ENCODE results near the gene ST8SIA4.
A peak's percentile ranks its signal among the peaks of the same experiment; 100 is the strongest.

Gene ST8SIA4, protein sequence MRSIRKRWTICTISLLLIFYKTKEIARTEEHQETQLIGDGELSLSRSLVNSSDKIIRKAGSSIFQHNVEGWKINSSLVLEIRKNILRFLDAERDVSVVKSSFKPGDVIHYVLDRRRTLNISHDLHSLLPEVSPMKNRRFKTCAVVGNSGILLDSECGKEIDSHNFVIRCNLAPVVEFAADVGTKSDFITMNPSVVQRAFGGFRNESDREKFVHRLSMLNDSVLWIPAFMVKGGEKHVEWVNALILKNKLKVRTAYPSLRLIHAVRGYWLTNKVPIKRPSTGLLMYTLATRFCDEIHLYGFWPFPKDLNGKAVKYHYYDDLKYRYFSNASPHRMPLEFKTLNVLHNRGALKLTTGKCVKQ

DNA sequence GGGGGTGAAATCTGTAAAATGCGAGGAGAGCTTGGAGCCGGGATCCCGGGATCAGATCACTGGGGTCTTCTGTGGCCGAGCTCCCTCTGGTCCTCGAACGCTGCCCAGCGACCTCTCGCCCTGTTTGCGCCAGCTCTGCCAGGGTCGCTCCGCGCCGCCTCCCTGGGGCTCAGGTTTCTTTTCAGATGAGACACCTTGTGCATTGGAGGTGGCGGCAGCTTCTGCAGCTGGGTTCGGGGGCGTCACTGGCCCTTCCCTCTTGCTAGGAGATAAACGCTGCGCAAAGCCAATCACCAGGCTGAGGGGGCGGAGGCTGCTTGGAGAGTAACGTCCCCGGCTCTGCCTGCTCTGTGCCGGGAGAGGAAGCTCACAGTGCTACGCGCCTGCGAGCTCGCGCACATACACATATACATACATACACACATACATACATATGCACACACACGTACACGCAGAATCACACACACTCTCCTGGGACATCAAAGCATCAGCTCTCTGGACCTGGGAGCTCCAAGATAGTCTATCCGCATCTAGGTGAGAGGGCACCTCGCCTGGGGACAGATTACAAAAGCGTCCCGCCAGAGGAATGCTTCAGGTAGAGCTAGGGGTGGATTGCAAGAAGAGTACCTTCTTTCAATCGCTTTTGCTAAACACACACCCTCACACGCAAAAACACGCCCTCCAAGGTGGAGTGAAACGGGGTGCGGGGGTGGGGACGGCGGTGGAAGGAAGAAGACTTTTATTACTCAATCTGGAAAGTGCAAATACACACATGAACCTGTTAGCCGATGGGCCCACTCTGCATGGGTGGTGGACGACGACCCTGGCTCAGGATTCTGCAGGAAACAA is at the start of gene ST8SIA4:
Gene ST8SIA4, minus strand, starts transcription at position 244 of the 849 bp plus-strand sequence. CDS start 327 bp downstream, outside the sequence.
- peak; percentile 59 to 90 for DNase-seq

DNA sequence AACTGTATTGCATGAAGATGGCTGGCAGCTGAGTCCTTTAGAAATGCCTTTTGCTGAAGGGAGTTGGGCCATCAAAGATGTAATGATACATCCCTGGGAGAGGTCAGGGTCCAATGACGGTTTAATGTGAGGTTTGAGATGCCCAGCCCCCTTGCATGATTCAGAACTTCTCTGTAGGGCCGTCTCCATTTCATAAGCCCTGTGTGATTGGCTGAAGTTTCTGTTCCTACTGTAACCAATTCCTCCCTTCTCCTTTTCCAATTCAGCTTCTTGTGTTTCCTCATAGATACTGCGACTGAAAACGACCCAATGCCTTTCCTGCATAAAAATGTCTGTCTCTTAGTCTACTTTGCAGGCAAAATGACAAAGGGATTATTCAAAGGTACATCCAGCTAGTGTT is 47.9 kb upstream of the ST8SIA4 start:
- no peak for DNase-seq

DNA sequence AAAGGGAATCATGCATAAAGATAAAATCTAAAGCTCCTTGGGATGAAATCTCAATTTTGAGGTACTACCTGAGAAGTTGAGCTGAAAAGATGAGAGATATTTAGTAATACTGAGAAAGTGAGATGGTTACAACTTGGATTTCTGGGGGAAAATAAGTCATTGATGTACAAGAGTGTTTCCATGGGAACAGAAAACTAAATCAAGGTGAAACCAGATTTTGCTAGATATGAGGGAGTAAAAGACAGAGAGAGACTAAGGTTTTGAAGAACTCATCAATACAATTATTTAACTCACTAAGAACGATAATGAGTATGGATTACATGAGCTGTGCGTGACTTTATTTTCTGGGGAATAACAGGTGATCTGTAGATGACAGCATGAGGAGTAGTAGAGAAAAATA is 10.2 kb upstream of the ST8SIA4 start:
- no peak for DNase-seq

DNA sequence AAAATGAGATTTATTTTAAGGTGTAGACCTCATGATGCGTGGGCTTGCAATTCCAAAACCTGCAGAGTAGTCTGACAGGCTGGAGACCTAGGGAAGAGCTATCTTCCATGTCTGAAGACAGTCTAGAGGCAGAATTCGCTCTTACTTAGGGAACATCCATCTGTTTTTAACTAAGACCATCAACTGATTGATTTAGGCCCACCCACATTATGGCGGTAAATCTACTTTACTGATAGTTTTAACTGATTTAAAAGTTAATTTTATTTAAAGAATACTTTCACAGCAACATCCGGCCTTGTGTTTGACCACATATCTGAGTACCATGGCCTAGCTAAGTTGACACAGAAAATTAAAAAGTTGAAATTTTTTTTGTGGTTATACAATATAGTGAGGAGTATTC is 6.0 kb upstream of the ST8SIA4 start:
- DNase-seq: no peak

DNA sequence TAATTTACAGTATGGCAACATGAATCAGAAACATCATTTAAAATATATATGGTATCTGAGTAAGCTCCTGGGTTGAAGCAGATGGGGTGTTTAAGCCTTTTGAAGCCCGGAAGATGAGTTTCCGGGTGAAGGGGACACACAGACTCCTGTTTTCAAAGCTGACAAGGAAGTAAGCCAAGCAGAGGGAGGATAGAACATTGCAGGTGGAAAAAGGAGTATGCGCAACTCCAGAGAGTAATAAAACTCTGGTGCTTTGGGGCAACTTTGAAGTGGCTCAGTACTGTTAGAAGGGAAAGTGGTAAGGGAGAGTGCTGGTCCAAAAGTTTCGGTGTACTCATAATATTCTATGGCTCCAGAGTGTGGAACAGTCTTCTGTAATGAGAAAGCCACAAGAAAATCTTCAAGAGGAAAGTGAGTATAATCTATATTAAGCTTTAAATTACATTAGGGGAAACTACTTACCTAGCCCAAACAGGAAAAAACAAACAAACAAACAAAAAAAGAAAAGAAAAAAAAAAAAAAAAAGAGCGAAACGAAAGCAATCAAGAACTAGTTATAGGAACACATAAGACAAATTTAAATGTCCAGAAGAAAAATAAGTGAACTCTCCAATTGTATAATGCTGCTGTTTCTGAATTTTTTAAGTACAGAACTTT is 2.3 kb upstream of the ST8SIA4 start:
- no peak for DNase-seq

DNA sequence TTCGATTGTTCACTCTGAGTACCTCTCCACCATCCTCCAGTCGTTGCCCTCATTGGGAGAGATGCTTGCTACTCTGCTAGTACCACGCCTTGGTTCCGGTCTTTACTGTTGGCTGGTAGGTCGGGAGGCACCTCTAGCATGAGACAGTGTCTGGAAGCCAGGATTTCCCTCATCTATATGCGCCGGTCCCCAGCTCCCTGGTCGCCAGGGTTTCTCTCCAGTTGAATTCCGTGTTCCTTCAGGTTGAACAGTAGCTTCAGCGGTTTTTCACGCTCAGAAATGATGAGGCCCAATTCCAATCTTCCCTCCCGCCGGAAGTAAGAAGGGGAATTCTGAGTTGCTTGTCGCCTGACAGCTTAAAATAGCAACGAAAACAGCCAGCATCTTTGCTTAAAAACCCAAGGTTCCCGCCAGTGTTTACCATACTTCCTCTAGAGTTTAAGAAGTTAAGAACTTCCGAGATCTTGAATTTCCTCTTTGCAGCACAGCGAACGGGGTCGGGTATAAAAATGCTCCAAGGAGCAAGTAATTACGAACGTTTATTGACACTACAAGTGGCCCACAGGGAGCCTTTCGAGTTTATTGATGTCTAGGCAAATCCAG is 1.3 kb upstream of the ST8SIA4 start:
- no peak for DNase-seq

DNA sequence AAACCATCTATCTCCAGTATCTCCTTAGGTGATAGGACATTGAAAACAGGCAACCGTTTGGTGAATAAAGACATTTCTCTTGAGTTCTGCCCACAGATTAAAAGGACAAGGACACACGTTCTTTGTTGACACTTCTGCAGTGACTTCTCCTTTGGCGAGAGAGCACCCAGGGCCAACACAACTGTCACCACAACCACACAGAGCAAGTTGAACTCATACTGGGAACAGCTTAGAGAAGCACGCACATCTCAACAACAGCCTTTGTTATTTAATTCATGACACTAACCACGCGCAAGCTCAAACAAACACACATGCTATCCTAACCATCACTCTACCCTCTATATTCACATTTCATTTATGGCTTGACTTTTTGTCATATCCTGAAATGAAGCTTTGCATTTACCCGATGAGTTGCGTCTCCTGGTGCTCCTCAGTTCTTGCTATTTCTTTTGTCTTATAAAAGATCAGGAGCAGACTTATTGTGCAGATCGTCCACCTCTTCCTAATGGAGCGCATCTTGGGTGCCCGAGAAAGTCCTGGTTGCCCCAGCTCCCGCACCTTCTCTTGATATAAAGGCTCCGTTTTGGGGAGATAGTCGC is 543 bp downstream of the ST8SIA4 start:
- no peak for DNase-seq

DNA sequence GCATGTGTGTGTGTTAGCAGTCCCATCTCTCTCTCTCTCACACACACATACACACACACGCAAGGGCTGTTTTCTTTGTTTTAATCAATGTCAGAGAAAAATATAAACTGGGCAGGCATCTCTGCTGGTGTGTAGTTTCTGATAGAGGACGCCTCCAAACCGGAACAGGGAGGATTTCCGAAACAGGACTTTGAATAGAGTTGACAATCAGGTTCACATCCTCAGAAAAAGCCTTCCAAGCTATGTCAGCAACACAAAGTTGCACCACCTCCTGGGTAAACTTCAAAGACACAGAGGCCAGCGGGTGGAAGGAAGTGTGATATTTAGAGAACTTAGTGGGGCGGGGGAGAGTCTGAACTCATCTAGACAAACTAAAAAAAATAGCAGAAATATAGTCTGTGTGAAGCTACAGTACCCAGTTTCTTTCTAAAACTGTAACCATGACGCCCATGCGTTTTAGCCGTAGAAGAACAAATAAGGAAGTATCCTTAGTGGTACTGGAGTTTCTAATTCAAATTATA is 1.2 kb downstream of the ST8SIA4 start:
- no peak for DNase-seq

DNA sequence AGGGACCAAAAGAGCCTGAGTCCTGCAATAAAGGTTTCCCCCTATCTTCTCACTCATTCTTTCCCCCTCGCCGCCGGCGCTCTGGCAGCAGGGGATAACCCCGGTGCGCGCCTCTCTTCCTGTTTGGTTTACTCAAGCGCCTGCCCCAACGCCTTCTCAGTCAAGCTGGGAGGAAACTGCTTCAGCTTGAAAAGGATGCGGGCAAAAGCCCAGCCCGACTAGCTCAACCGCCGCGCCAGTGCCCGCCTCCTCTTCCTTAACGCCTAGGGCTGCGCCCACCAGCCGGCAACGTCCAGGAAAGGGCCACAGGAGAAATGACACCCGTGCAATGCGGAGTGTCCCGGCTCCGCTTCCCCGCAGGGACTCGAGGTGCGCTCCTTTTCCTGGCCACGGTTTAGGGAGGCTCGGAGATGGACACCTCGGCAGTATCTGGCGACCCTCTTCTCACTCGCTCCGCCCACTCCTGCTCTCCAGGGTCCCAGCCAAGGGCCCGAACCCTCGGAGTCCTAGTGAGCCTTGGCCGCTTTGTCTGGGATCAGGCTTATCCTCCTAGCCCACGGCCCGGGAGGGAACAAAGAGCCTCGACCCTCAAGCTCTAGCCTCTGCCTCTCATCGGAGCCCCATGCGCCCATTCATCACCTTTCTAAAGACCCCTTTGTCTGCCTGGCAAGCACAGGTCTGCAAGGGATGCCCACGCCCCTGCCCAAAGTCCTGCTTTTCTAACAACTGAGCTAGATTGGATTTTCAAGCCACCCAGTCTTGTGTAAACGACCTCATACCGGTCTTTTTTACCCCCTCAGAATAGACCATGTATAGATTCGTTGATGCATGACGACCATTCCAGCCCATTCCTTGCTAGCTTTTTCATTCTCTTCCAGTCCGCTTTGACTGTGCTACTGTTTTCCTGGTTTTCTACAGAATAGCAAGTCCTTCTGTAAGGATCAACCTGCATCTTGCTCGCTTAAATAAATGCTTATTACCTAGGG is 2.0 kb downstream of the ST8SIA4 start:
- peak in 1 of 2 experiments; percentile 41 for DNase-seq

DNA sequence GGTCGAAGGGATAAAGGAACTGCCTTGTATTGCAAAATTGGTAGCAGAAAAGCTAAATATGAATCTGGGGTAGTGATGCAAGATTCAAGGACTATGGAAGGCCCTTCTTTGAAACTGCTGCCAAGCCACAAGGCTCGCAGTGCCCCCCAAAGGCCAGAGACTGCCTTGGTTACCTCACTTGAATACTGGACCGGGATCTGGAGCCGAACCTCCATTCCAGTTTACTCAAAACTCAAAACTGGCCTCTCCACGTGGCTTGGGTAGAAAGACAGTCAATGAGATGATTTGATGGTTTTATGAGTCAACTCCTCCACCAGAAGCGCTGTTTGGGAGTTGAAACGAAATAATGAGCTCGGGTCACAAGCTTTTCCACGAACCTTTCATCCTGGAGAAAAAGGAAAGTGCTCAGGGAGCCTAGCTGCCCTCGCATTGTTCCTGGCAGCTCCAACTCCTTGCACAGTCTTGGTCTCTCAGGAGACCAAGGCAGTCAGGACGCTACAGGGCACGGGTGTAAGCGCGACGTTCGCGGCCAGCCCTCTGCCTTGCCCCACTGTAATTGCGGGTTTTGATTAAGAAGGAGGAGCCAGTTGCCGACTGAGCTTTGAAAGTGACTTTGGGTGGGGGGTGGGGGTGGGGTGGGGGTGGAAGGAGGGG is 2.8 kb downstream of the ST8SIA4 start:
- peak in 1 of 2 experiments; percentile 23 for DNase-seq

DNA sequence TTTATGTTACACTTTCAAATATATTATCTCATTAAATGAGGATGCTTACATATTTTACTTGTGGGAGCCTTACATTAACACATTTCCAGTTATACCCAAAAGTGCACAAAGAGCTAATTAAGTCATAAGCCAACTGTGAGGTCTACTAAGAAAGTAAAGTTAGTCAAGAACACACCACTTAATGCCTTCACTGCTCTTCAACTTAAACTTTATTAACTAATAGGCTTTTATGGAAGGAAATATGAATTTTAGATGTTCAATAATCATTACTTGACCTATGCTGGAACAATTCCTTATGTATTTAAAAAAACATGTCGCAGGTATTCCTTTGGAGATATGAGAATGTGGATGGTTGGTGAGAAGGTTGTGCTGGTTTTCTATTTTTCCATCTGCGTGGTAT is 3.4 kb downstream of the ST8SIA4 start:
- DNase-seq: no peak

DNA sequence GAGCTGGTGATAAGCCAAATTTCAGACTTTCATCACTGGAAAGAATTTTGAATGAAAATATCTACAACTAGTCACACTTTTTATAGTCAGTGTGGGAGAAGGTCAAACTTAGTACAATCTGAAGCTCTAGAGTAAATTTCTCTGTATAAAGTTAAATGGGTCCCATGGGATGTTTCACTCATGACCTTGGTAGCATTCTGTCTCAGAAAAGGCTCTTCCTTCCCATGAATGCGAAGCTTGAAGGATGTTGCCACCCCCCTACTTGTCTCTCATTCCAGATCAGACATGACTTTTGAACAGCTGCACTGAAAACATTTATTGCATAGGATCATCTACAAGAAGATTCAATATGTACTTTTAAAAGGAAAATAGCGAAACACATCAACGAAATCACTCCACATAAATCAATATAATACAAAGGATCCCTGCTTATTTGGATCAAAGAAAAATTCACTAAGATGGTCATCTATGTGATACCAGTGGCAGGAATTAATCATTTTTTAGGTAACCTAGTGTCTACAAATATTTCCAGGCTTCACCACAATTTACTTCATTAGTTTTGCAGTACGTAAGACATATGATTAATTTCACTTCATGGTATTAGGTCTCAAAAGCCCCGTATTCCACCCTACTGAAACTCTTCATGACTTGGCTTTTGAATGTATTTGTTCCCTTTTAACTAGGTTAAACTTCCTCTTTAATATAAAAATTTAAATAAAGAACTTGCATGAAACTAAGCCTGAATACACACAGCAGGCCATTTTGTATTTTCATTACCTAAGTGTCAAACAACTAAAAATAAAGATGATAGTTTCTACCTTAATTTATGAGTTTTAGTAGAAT is 4.4 kb downstream of the ST8SIA4 start:
- DNase-seq: no peak

DNA sequence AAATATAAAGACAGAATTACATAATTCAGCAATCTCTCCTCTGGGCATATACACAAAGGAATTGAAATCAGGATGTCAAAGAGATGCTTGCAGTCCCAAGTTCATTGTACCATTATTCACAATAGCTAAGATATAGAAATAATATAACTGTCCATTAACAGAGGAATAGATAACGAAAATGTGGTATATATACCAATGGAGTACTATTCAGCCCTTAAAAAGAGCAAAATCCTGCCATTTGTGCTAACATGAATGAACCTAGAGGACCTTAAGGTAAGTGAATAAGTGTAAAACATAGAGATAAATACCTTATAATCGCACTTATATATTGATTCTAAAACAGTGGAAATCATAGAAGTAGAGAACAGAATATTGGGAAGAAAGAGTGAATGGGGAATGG is 7.0 kb downstream of the ST8SIA4 start:
- no peak for DNase-seq

DNA sequence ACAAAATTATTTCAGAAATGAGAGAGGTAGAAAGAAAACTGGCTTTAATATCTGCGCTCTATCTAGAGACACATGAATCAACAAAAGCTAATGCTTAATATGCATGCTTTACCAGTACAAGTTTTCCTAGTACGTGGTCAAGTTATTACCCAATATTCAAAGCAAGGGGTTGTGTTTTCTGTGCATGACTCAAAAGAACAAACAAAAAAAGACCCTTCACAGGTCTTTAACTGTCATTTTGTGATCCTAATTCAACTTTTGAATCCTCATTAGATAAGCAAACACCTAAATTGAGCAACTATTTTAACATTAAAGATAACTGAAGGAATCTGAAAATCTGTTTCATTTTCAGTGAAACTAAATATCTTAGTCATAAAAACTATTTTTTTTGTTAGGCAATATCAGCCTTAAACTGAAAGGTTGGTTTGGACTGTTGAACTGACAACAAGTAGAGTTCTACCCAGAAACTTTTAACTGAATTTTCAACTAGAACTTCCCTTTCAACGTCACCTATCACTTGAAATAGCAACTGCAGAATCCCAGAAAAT is 12.5 kb downstream of the ST8SIA4 start:
- DNase-seq: no peak

DNA sequence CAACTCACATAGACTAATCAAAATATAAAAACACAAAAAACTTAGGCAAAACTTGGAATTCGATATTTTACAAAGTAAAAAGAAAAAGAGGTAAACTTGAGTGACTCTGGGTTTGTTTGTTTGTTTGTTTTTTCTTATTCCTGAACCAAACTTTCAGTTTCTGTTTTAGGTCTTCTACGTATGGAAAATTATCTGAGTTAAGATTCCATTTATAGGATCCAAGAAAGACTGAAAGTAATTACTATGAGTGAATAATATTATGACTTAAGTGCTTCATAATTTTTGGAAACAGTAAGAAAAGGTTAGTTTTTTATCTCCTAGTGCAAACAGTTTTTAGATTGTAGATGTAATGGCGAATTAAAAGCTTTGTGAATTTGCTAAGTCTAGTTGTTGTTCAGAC is 13.2 kb downstream of the ST8SIA4 start:
- DNase-seq: no peak

DNA sequence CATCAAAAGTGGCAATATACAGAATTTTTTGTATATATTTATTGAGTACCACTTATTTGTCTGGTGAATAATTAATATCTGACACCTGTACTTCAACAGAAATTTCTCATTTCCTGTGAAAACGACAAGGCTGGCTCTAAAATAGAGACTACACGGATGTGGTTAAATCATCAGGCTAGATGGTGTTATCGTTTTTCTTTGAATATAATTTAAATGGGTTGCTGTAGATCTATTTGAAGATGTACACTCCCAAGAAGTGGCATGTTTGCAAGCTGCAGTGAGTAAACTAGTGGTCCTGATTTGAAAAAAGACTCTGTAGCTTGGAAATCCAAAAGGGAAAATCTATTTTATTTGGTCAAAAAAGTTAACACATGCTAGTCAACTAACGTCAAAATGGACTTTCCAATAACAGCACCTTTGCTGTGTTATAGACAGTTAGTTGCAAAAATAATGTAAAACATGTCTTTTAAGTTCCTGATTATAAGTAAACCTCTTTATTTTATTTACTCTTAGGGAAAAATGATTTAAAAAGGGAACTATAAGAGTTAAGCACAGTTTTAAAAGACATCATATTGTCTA is 13.8 kb downstream of the ST8SIA4 start:
- DNase-seq: no peak

DNA sequence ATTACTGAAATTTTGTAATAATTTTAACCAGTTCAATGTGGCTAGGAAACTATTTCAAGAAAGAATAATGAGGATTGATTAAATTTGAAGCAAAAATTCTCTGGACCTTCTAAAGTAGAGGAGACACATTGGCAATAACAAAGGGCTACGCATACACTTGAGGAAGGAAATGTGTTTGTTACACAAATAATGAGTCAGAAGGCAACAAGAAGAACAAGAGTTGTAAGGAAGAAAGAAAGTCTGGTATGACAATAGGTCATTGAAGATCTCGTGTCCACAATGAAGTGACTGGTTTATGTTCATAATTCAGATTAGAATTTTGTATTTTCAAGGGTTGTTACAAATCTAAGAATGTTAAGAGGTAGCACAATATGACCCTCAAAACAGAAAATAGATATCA is 25.8 kb downstream of the ST8SIA4 start:
- DNase-seq: no peak

DNA sequence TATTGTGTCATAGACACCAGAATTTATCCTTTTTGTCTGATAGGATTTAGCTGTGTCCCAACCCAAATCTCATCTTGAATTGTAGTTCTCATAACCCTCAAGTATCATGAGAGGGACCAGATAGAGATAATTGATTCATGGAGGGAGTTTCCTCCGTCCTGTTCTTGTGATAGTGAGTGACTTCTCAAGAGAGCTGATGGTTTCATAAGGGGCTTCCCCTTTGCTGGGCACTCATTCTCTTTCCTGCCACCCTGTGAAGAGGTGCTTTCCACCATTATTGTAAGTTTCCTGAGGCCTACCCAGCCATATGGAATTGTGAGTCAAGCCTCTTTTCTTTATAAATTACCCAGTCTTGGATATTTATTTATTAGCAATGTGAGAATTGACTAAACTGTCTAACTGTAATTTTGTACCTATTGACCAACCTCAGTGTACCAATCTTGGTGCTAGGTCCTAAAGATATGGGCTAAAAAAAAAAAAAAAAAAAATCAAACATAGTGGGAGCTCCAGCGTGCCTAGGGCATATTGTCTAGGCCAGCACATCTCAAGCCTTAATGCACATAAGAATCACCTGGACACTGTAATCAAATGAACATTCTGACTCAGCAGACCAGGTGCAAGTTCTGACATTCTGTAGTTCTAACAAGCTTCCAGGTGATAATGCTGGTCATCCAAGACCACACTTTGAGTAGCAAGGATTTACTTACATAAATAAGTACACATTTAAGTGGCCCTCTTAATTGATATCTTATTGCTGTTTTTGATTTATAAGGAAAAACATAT is 30.5 kb downstream of the ST8SIA4 start:
- no peak for DNase-seq
